Fibroblast of skin of left biceps (primary cell): ENCODE results near the gene UBE2Q1.

ENCODE experiments used
- DNase-seq, 2 experiments: peaks; one replicate each; pipeline ENCODE4 v3.0.0-alpha.2; 2013; ENCODE audit warnings: low read depth in 2 of 2

UBE2Q1 gene

GRCh38 chr1:154502744-154503115 lies 55.7 kb downstream of the UBE2Q1 start:
- no peak for DNase-seq

- no peak for DNase-seq
Measured at GRCh38 chr1:154502066-154502743, 56.3 kb downstream of the UBE2Q1 start, which contains the start of the genes SHE and TDRD10. TSS of gene SHE (minus strand) at chr1:154502412. CDS start at chr1:154502026, 386 bp downstream. TSS of gene TDRD10 (plus strand) at chr1:154502219. CDS start at chr1:154506904, 4,685 bp downstream.

- no peak for DNase-seq
Measured at GRCh38 chr1:154501423-154502065, 56.9 kb downstream of the UBE2Q1 start.

- DNase-seq = no peak
Measured at GRCh38 chr1:154500533-154500932, 57.9 kb downstream of the UBE2Q1 start.

- DNase-seq = no peak
Measured at GRCh38 chr1:154499446-154499845, 59.0 kb downstream of the UBE2Q1 start.
